SW 1271 (cell line): ENCODE measurements around the gene ABCB7.
"Not testable (repeated sequence)": the region's sequence is repeated elsewhere in the genome, so short reads cannot be mapped to it uniquely, and the experiment has no call there.

Experiments used
- DNase-seq, 2 experiments: peaks; one replicate each; lab custom pipeline; 2025; lab: John Stamatoyannopoulos, UW

The ABCB7 gene

DNA sequence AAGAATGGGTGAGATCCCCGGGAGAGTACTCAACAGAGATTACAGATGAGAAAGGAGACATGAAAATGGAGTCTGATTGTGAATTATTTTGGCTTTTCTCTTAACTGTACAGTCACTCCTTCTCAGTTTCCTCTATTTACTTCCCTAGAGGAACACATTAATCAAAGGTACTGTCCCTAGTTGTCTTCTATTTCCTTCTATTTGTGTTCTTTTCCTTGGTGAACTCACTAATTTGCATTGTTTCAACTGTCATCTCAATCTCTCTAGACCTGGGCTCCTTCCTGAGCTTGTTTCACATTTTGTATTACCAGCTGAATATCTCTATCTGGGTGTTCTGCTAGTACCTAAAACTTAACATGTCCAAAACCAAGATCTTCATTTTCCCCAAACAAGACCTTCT, 59.8 kb downstream of the ABCB7 start:
- DNase-seq = no peak

DNA sequence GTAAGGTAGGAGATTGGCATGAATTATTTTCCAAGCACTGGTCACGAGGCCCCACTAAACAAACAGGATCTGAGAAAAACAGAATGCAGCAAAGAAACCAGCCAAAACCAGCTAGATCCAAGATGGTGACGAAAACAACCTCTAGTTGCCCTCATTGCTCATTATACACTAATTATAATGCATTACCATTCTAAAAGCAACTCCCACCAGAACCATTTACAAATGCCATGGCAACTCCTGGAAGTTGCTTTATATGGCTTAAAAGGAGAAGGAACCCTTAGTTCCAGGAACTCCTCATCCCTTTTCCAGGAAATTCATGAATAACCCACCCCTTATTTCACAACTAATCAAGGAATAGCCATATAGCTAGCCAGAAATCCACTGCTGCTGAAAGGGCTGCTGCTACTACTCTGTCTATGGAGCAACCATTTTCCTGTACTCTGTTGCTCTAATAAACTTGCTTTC, 69.3 kb downstream of the ABCB7 start:
- DNase-seq = no peak

- DNase-seq = no peak
Observed at GRCh38 chrX:75084757-75085156, 71.3 kb downstream of the ABCB7 start.

GRCh38 chrX:75076429-75076828, 79.7 kb downstream of the ABCB7 start:
- DNase-seq = no peak

DNA sequence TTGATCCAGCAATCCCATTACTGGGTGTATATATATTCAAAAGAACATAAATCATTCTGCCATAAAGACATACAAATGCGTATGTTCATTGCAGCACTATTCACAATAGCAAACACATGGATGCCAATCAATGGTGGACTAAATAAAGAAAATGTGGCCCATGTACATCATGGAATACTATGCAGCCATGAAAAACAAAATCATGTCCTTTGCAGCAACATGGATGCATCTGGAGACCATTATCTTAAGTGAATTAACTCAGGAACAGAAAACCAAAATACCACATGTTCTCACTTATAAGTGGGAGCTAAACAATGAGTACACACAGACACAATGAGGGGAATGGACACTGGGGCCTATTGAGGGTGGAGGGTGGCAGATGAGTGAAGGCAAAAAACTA, 81.6 kb downstream of the ABCB7 start:
- no peak for DNase-seq

DNA sequence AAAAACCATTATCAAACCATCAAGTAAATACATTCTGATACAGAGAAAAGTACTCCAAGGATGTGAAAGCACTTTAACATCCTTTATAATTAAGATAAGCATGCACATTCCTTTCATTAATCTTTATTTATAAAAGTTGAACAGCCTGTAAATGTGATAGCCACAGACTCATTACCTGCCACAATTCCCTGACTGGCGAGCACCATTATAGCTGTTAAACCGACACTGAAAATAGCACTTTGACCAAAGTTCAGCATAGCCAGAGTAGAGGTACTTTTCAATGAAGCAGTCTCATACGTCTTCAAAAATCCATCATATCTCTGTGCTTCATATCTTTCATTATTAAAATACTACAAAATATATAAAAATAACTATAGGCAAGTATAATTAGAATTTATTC, 84.7 kb downstream of the ABCB7 start:
- DNase-seq = no peak

- no peak for DNase-seq
Observed at GRCh38 chrX:75067931-75068330, 88.2 kb downstream of the ABCB7 start.

- DNase-seq = no peak
Observed at GRCh38 chrX:75061701-75062100, 94.4 kb downstream of the ABCB7 start.

GRCh38 chrX:75051047-75051446, 105.0 kb downstream of the ABCB7 start:
- no peak for DNase-seq

DNA sequence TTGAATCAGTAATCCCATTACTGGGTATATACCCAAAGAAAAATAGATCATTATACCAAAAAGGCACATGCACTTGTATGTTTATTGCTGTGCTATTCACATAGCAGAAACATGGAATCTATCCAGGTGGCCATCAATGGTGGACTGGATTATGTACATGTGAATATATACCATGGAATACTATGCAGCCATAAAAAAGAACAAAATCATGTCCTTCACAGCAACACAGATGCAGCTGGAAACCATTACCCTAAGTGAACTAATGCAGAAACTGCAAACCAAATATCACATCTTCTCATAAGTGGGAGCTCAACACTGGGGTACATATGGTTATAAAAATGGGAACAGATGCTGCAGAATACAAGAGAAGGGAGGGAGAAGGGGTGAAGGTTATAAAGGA, 110.7 kb downstream of the ABCB7 start:
- DNase-seq = no peak

GRCh38 chrX:75044142-75044541, 111.9 kb downstream of the ABCB7 start:
- DNase-seq = not testable (repeated sequence)

- no peak for DNase-seq
Observed at GRCh38 chrX:75038925-75039324, 117.2 kb downstream of the ABCB7 start.
